OCI-LY7 (cell line): ENCODE data around the gene TMEM182.

Experiments
- CTCF ChIP-seq: fragments of 200-600 bp; sonication (generic); conservative IDR thresholded peaks from 2 replicates; pipeline ENCODE4 v1.5.1; 2014; ENCODE audit warnings: mild to moderate bottlenecking, antibody characterized with exemption, low read length, moderate library complexity, mixed read lengths
- EZH2phosphoT487 ChIP-seq: fragments of 200-600 bp; sonication (generic); IDR thresholded peaks from 2 replicates; pipeline ENCODE4 v1.6.1; 2018; ENCODE audit warnings: low read depth, borderline replicate concordance, mild to moderate bottlenecking, mixed run types, antibody characterized with exemption, low read length, moderate library complexity, mixed read lengths

GRCh38 chr2:102782933-102783332, 21.1 kb downstream of the TMEM182 start:
- no peak for TF ChIP-seq CTCF
- TF ChIP-seq EZH2phosphoT487 = no peak
